Uterus (tissue), 4 donors: ENCODE data around the gene ADM5. TPM values are rescaled to one million over a fixed set of nuclear protein-coding genes. Genes with fewer than 3 reads are reported as not detected.

Experiments
- DNase-seq, 2 donors: peaks; one replicate each; pipeline ENCODE4 v3.0.0-alpha.2; 2019 to 2020
- H3K27ac ChIP-seq, 2 donors: fragments of 200-600 bp; sonication (generic); 1 replicate in 1 of 2; 2 replicates in 1 of 2; pipeline ENCODE4 v1.5.1; 2016 to 2018
- H3K27me3 ChIP-seq, 2 donors: fragments of 200-600 bp; sonication (generic); one replicate each; pipeline ENCODE4 v1.5.1; 2018 to 2019; ENCODE audit warnings: control low read depth in 1 of 2
- H3K36me3 ChIP-seq, 2 donors: fragments of 200-600 bp; sonication (generic); one replicate each; pipeline ENCODE4 v1.5.1; 2019; ENCODE audit warnings: control low read depth in 1 of 2
- H3K4me1 ChIP-seq, 2 donors: fragments of 200-600 bp; sonication (generic); one replicate each; pipeline ENCODE4 v1.5.1; 2018 to 2019; ENCODE audit warnings: control low read depth in 1 of 2
- H3K4me3 ChIP-seq, 2 donors: fragments of 200-600 bp; sonication (generic); 1 replicate in 1 of 2; 2 replicates in 1 of 2; pipeline ENCODE4 v1.5.1; 2018 to 2019; ENCODE audit warnings: mild to moderate bottlenecking in 1 of 2
- H3K9me3 ChIP-seq, 2 donors: fragments of 200-600 bp; sonication (generic); one replicate each; pipeline ENCODE4 v1.5.1; 2019; ENCODE audit warnings: control low read depth in 1 of 2
- CTCF ChIP-seq, 4 experiments: fragments of 200-600 bp in 2 of 4; fragments of 450-650 bp in 2 of 4; sonication (generic) in 2 of 4; IDR thresholded peaks; one replicate each; pipeline ENCODE4 v1.5.1; 2016 to 2019; ENCODE audit warnings: antibody characterized with exemption in 4 of 4, mild to moderate bottlenecking in 2 of 4, moderate library complexity in 1 of 4
- POLR2A ChIP-seq, 2 donors: fragments of 450-650 bp; IDR thresholded peaks; one replicate each; pipeline ENCODE4 v1.6.1; 2016; ENCODE audit warnings: antibody characterized with exemption in 2 of 2, mild to moderate bottlenecking in 1 of 2, moderate library complexity in 1 of 2
- intact Hi-C: fragments of 100-400 bp; cut with DNase I; formaldehyde crosslinking; loops from one replicate; pipeline ENCODE4 v1.15.1; 2023; ENCODE audit warnings: low total_unique reads
- total RNA-seq, 4 donors: library from RNA; depleted of rRNA in 3 of 4; stranded (reverse); fragments of >200 nt in 3 of 4; gene quantifications; one replicate each; pipeline versions ENCODE4 v1.1.0 to v1.2.4, GENCODE V29; 2014 to 2023
- donor health status: DM: yes; HTN: yes; CAD: no.

Gene ADM5
- total RNA-seq, 4 donors from 2014 or later: 1.3 to 6.0 (median 1.5) TPM; not detected in 1

DNA sequence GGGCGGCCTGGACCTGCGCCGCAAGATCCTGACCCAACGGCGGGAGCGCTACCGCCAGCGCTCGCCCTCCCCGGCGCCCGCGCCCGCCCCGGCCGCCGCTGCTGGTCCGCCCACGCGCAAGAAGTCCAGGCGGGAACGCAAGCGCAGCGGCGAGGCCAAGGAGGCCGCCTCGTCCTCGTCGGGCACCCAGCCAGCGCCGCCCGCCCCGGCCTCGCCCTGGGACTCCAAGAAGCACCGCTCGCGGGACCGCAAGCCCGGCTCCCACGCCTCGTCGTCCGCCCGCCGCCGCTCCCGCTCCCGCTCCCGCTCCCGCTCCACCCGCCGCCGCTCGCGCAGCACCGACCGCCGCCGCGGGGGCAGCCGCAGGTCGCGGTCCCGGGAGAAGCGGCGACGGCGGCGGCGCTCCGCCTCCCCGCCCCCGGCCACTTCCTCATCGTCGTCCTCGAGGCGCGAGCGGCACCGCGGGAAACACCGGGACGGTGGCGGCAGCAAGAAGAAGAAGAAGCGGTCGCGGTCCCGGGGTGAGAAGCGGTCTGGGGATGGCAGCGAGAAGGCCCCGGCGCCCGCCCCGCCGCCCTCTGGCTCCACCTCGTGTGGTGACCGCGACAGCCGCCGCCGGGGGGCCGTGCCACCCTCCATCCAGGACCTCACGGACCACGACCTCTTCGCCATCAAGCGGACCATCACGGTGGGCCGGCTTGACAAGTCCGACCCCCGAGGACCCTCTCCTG is 37.4 kb upstream of the ADM5 start:
- TF ChIP-seq POLR2A (IDR thresholded peaks at IDR 0.05): no peak
- no peak for TF ChIP-seq CTCF (IDR thresholded peaks at IDR 0.05)
- Histone ChIP-seq H3K36me3 (no peaks in the 10 kb centered on the region), H3K4me1 (no peaks in the 10 kb centered on the region), H3K4me3 (no peak overlapping the region), H3K27me3 (no peaks in the 10 kb centered on the region), H3K27ac (no peak overlapping the region), H3K9me3 (no peaks in the 10 kb centered on the region)
- DNase-seq: no peak
- intact Hi-C loops: no loop called here

DNA sequence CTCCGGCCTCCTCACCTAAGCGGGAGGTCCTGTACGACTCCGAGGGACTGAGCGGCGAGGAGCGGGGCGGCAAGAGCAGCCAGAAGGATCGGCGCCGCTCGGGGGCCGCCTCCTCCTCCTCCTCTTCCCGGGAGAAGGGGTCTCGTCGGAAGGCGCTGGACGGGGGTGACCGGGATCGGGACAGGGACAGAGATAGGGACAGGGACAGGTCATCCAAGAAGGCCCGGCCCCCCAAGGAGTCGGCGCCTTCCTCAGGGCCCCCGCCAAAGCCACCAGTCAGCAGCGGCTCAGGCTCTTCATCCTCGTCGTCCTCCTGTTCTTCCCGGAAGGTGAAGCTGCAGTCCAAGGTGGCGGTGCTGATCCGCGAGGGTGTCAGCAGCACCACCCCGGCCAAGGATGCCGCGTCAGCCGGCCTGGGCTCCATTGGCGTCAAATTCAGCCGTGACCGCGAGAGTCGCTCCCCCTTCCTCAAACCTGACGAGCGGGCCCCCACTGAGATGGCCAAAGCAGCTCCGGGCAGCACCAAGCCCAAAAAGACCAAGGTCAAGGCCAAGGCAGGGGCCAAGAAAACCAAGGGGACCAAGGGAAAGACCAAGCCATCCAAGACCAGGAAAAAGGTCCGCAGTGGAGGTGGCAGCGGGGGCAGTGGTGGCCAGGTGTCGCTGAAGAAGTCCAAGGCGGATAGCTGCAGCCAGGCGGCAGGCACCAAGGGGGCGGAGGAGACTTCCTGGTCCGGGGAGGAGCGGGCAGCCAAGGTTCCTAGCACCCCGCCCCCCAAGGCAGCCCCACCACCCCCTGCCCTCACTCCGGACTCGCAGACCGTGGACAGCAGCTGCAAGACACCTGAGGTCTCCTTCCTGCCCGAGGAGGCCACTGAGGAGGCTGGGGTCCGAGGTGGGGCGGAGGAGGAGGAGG is 36.6 kb upstream of the ADM5 start:
- Histone ChIP-seq H3K27ac (no peak overlapping the region), H3K27me3 (no peaks in the 10 kb centered on the region), H3K4me1 (no peaks in the 10 kb centered on the region), H3K4me3 (no peak overlapping the region), H3K36me3 (no peaks in the 10 kb centered on the region), H3K9me3 (no peaks in the 10 kb centered on the region)
- no peak for TF ChIP-seq POLR2A (IDR thresholded peaks at IDR 0.05)
- no peak for TF ChIP-seq CTCF (IDR thresholded peaks at IDR 0.05)
- intact Hi-C loops: no loop called here
- no peak for DNase-seq

GRCh38 chr19:49653466-49653806 is 36.0 kb upstream of the ADM5 start:
- Histone ChIP-seq H3K36me3 (no peaks in the 10 kb centered on the region), H3K9me3 (no peaks in the 10 kb centered on the region), H3K4me1 (no peaks in the 10 kb centered on the region), H3K27ac (no peak overlapping the region), H3K4me3 (no peak overlapping the region), H3K27me3 (no peaks in the 10 kb centered on the region)
- DNase-seq: no peak
- intact Hi-C loops: no loop called here
- no peak for TF ChIP-seq POLR2A (IDR thresholded peaks at IDR 0.05)
- TF ChIP-seq CTCF (IDR thresholded peaks at IDR 0.05): no peak

DNA sequence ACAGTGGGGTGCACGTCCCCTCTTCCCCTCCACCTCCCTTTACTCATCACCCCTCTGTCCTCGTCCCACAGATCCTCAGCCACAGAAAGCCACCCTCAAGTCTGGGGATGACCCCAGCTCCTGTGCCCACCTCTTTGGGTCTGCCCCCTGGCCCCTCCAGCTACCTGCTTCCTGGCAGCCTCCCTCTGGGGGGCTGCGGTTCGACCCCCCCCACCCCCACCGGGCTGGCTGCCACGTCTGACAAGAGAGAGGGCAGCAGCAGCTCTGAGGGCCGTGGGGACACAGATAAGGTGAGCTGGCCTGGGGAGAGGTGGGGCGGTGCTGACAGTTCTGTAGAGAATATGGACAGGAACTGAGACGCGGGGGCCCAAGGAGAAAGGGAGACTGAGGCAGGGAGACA is 34.8 kb upstream of the ADM5 start:
- Histone ChIP-seq H3K9me3 (no peaks in the 10 kb centered on the region), H3K4me3 (no peak overlapping the region), H3K4me1 (no peaks in the 10 kb centered on the region), H3K36me3 (no peaks in the 10 kb centered on the region), H3K27ac (no peak overlapping the region), H3K27me3 (no peaks in the 10 kb centered on the region)
- intact Hi-C loops: no loop called here
- no peak for DNase-seq
- TF ChIP-seq POLR2A (IDR thresholded peaks at IDR 0.05) (no peak), CTCF (IDR thresholded peaks at IDR 0.05) (no peak)
